K562 (cell line): ENCODE measurements around the gene USP12. TPM values are rescaled to one million over a fixed set of nuclear protein-coding genes. Genes with fewer than 3 reads are reported as not detected.
A peak's percentile ranks its signal among the peaks of the same experiment; 100 is the strongest.

ENCODE experiments used
- ATAC-seq: fragments of 200-7000 bp; cut with Tn5 transposase; 3 replicates; pipeline ENCODE4 v1.9.1; 2020; ENCODE audit warnings: moderate library complexity
- BruUV-seq: library from RNA; stranded (reverse); fragments of 400-500 nt; replicated peaks from 2 replicates; lab custom pipeline; 2021; lab: Mats Ljungman, UMichigan
- CTCF ChIA-PET: fragments of 300-600 bp; formaldehyde crosslinking; extraction: SDS; loops from one replicate; lab custom pipeline; 2021; ENCODE audit warnings: low intra/inter-chr PET ratio; lab: Yijun Ruan, JAX
- POLR2A ChIA-PET: fragments of 300-600, 350-650 bp; sonication (Branson Sonifier 250); formaldehyde crosslinking; extraction: SDS; loops from one replicate; lab custom pipeline; 2021; ENCODE audit warnings: antibody characterized with exemption, inconsistent platforms; lab: Yijun Ruan, JAX
- DNase-seq, 4 experiments: peaks; one replicate each; pipeline versions ENCODE4 v3.0.0 to v3.0.0-alpha.2; 2011 to 2018; ENCODE audit warnings: low spot score in 3 of 4, mixed read lengths in 3 of 4; ENCODE audit errors: extremely low read depth in 1 of 4
- FAIRE-seq: peaks from 2 replicates; lab custom pipeline; 2011; peaks lifted over from hg19 to GRCh38; lab: Jason Lieb, UNC
- H2AFZ ChIP-seq: 2 replicates; pipeline ENCODE4 v1.6.0; 2011; ENCODE audit warnings: low read depth, low read length, control low read depth, inconsistent platforms
- H3K27ac ChIP-seq: fragments of 200-600 bp; 3 replicates; pipeline ENCODE4 v1.8.0; 2011; ENCODE audit warnings: low read depth, mild to moderate bottlenecking, control low read depth, inconsistent platforms, low read length, moderate library complexity, mixed read lengths; ENCODE audit errors: extremely low read depth
- H3K27me3 ChIP-seq, 2 experiments: fragments of 300-600 bp in 1 of 2; 2 replicates in 1 of 2; 3 replicates in 1 of 2; pipeline versions ENCODE4 v1.6.0 to v1.8.0; 2011; ENCODE audit warnings: inconsistent platforms in 2 of 2, low read length in 2 of 2, mild to moderate bottlenecking in 1 of 2, mixed read lengths in 1 of 2, moderate library complexity in 1 of 2; ENCODE audit not compliant: control insufficient read depth in 2 of 2, insufficient read depth in 2 of 2
- H3K36me3 ChIP-seq: fragments of 300-600 bp; 3 replicates; pipeline ENCODE4 v1.8.0; 2011; ENCODE audit warnings: mild to moderate bottlenecking, low read length, inconsistent platforms; ENCODE audit not compliant: control insufficient read depth, insufficient read depth
- H3K4me1 ChIP-seq, 2 experiments: fragments of 200-600 bp in 1 of 2; replicated peaks in 1 of 2; 2 replicates in 1 of 2; 3 replicates in 1 of 2; pipeline versions ENCODE4 v1.5.1 to v1.8.0; 2011; ENCODE audit warnings: inconsistent platforms in 2 of 2, low read length in 2 of 2, mild to moderate bottlenecking in 1 of 2, mixed read lengths in 1 of 2, moderate library complexity in 1 of 2; ENCODE audit not compliant: control insufficient read depth in 2 of 2, insufficient read depth in 2 of 2
- H3K4me2 ChIP-seq: 2 replicates; pipeline ENCODE4 v1.6.1; 2011; ENCODE audit warnings: low read length, control low read depth, inconsistent platforms, mixed read lengths; ENCODE audit not compliant: insufficient read depth
- H3K4me3 ChIP-seq: fragments of 200-600 bp; sonication (generic), shearing (Covaris generic); 2 replicates; pipeline ENCODE4 v1.5.1; 2016; ENCODE audit warnings: control low read depth, inconsistent platforms
- H3K79me2 ChIP-seq: fragments of 200-600 bp; 3 replicates; pipeline ENCODE4 v1.8.0; 2011; ENCODE audit warnings: low read length, inconsistent platforms; ENCODE audit not compliant: control insufficient read depth, insufficient read depth
- H3K9ac ChIP-seq, 2 experiments: 2 replicates each; pipeline versions ENCODE4 v1.6.0 to v1.6.1; 2011; ENCODE audit warnings: low read depth in 2 of 2, low read length in 2 of 2, control low read depth in 1 of 2, inconsistent platforms in 1 of 2, mild to moderate bottlenecking in 1 of 2, mixed read lengths in 1 of 2; ENCODE audit not compliant: insufficient read depth in 1 of 2
- H3K9me1 ChIP-seq: one replicate; pipeline ENCODE4 v1.6.0; 2011; ENCODE audit warnings: inconsistent platforms, mild to moderate bottlenecking, low read length, moderate library complexity; ENCODE audit not compliant: control insufficient read depth, insufficient read depth
- H3K9me3 ChIP-seq: replicated peaks from 2 replicates; pipeline ENCODE4 v1.5.1; 2011; ENCODE audit warnings: low read depth, low read length, inconsistent platforms; ENCODE audit not compliant: control insufficient read depth, insufficient read depth
- H4K20me1 ChIP-seq: replicated peaks from 2 replicates; pipeline ENCODE4 v1.6.1; 2011; ENCODE audit warnings: low read length, inconsistent platforms, mixed read lengths; ENCODE audit not compliant: control insufficient read depth, insufficient read depth
- EP400 ChIP-seq: fragments of 450-650 bp; IDR thresholded peaks from 2 replicates; pipeline ENCODE4 v1.6.1; 2017; ENCODE audit warnings: antibody characterized with exemption, mild to moderate bottlenecking, moderate library complexity
- HNRNPH1 ChIP-seq: fragments of 200-400 bp; formaldehyde crosslinking; optimal IDR thresholded peaks from 2 replicates; pipeline ENCODE3; 2017; ENCODE audit warnings: low read depth, mild to moderate bottlenecking, low read length, moderate library complexity
- JUND ChIP-seq, 2 experiments: IDR thresholded peaks; 2 replicates in 1 of 2; 3 replicates in 1 of 2; pipeline ENCODE4 v1.6.1; 2011; ENCODE audit warnings: borderline replicate concordance in 2 of 2, low read depth in 2 of 2, low read length in 2 of 2, improper control_type of control experiment in 1 of 2, missing biosample characterization in 1 of 2, missing genetic modification characterization in 1 of 2, missing genetic modification reagents in 1 of 2
- L3MBTL2 ChIP-seq: fragments of 450-650 bp; IDR thresholded peaks from 2 replicates; pipeline ENCODE4 v1.6.1; 2016; ENCODE audit warnings: mild to moderate bottlenecking, moderate library complexity
- NELFE ChIP-seq: IDR thresholded peaks from 2 replicates; pipeline ENCODE4 v1.6.1; 2011; ENCODE audit warnings: mild to moderate bottlenecking; ENCODE audit not compliant: insufficient read depth, insufficient read length
- PHB ChIP-seq: fragments of 250-450 bp; sonication (Bioruptor Pico); IDR thresholded peaks from 2 replicates; pipeline ENCODE4 v1.5.0; 2021
- RB1 ChIP-seq: fragments of 450-650 bp; IDR thresholded peaks from 2 replicates; pipeline ENCODE4 v1.6.1; 2017; ENCODE audit warnings: low read depth, mild to moderate bottlenecking
- SIN3A ChIP-seq, 2 experiments: fragments of 150-350 bp in 1 of 2; IDR thresholded peaks; 2 replicates each; pipeline ENCODE4 v1.6.1; 2011 to 2016; ENCODE audit warnings: borderline replicate concordance in 2 of 2, low read depth in 2 of 2, low read length in 2 of 2, mild to moderate bottlenecking in 2 of 2, moderate library complexity in 2 of 2; ENCODE audit not compliant: control insufficient read depth in 1 of 2
- TAF1 ChIP-seq: IDR thresholded peaks from 2 replicates; pipeline ENCODE4 v1.6.1; 2011; ENCODE audit warnings: mild to moderate bottlenecking, low read length, moderate library complexity; ENCODE audit not compliant: insufficient read depth, control insufficient read depth, severe bottlenecking; ENCODE audit errors: extremely low read depth
- TARDBP ChIP-seq: fragments of 450-650 bp; IDR thresholded peaks from 2 replicates; pipeline ENCODE4 v1.6.1; 2016
- ZFP36 ChIP-seq: fragments of 150-350 bp; IDR thresholded peaks from 2 replicates; pipeline ENCODE4 v1.6.1; 2018; ENCODE audit warnings: low read length, low read depth; ENCODE audit not compliant: partially characterized antibody
- WGBS: fragments of 100-300 bp; shearing (Covaris generic); methylation state at CpG from one replicate; pipeline ENCODE4 v1.1.6; 2016; ENCODE audit warnings: low coverage, mixed read lengths; ENCODE audit not compliant: insufficient coverage; ENCODE audit errors: missing lambda C conversion rate; 5-methylcytosine and 5-hydroxymethylcytosine counted together
- in situ Hi-C: fragments of 300-500 bp; cut with MboI; formaldehyde crosslinking; loops from 4 replicates; pipeline ENCODE4 v1.15.0; 2018; ENCODE audit warnings: inconsistent platforms, mixed read lengths
- intact Hi-C: fragments of 100-400 bp; cut with micrococcal nuclease; formaldehyde crosslinking; loops from 2 replicates; pipeline ENCODE4 v1.14.2; 2022
- polyA plus RNA-seq, 8 experiments: library from polyadenylated mRNA; depleted of rRNA in 4 of 8; stranded (reverse) in 5 of 8; unstranded in 3 of 8; fragments of >200 nt; fragmentation: Nextera tagmentation in 2 of 8; fragmentation: Illumina TruSeq in 1 of 8; extraction: Ambion mirVana in 2 of 8; extraction: Trizol in 1 of 8; gene quantifications; 2 replicates each; pipeline versions ENCODE4 v1.2.1 to v1.2.3, GENCODE V29; 2011 to 2014; ENCODE audit warnings: inconsistent platforms in 1 of 8, missing spikeins in 1 of 8
- total RNA-seq, 7 experiments: library from RNA; depleted of rRNA in 6 of 7; stranded (reverse); fragments of >200 nt in 6 of 7; fragmentation: Illumina TruSeq in 2 of 7; extraction: Trizol in 2 of 7; gene quantifications; 2 replicates each; pipeline versions ENCODE4 v1.2.1 to v1.2.3, GENCODE V29; 2011 to 2021; ENCODE audit warnings: low replicate concordance in 1 of 7
- TF ChIP-seq, protein P1 (sequence below): fragments of 250-450 bp; sonication (Bioruptor Pico); IDR thresholded peaks from 2 replicates; pipeline ENCODE4 v1.4.0; 2020; ENCODE audit warnings: mild to moderate bottlenecking, moderate library complexity
- TF ChIP-seq, protein P2 (sequence below): sonication (generic); formaldehyde crosslinking; IDR thresholded peaks from 2 replicates; pipeline ENCODE4 v1.8.0; 2022; ENCODE audit warnings: mild to moderate bottlenecking, missing genetic modification reagents

USP12 gene
- total and polyA plus RNA-seq, 9 of the 15 experiments (the other 6 are each of a cell fraction or from before 2014, with no cell fraction given): 1.8 to 20.5 (median 13.3) TPM

DNA sequence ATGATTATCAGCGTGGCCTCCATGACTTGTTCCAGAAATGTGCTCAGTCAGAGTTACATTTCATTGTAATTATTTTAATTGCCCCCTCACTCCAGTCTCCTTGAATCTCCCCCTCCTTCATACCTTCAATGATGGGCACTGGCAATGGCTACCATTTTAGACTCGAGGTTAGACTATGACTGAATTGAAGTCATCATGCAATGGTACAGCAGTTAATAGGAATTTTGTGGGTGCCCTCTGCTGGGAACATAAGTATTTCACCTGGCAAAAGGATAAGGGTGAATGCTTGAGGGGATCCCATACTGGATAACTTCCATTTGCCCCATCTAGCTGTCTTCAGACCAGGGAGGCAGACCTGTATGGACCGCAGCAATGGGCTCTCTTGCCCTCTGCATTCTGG is 32.2 kb upstream of the USP12 start (continued):
- TF ChIP-seq JUND (IDR thresholded peaks at IDR 0.05; ENCODE audit: borderline replicate concordance, low read depth, low read length) (peak; percentile 21; the same call in 1 of the 2 replicates), JUND (tag; IDR thresholded peaks at IDR 0.05; ENCODE audit: borderline replicate concordance, low read depth, low read length) (no peak)

DNA sequence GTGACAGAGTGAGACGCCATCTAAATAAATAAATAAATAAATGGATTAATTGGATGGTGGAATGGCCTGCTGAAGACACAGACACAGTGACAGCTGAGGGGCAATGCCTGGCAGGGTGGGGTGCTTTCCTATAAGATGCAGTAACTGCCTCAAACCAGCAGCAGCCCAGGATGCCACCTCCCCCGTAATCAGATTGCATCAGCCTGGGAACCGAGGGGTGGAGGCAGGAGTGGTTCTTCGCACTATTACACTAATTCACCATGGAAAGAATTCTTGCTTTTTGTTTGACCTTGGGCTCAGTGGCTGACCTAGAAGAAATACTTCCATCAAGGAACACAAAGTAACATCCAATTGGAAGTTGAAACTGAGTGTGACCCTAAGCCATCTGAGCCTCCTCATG is 31.6 kb upstream of the USP12 start:
- H2AFZ ChIP-seq: peak overlapping the region; percentile 74
- DNase-seq (no peak), FAIRE-seq (no peak), ATAC-seq (peak; percentile 53)
- H3K9ac ChIP-seq: no peak overlapping the region
- no peaks in the 10 kb centered on the region for H3K9me3 ChIP-seq
- no peaks in the 10 kb centered on the region for H3K79me2 ChIP-seq
- 46% methylated on average over 4 of the region's 4 CpGs for WGBS
- CTCF ChIA-PET: no interaction called here
- peaks cover 0 to 4% of the 10 kb centered on the region in 2 experiments; a peak in 3 of 5 replicates for H3K4me1 ChIP-seq
- POLR2A ChIA-PET: interaction anchor here (0.6 kb wide), 1 partner anchor 41 kb away, joined by 3 read pairs; no protein-coding TSS in a partner anchor
- no TSS peak for BruUV-seq
- H3K4me2 ChIP-seq: peak overlapping the region; percentile 1; the same call in 1 of the 2 replicates
- in situ Hi-C loops: no loop called here
- no peaks in the 10 kb centered on the region for H3K9me1 ChIP-seq
- H3K4me3 ChIP-seq: no peak overlapping the region
- H4K20me1 ChIP-seq: no peaks in the 10 kb centered on the region
- H3K27me3 ChIP-seq: no peaks in the 10 kb centered on the region
- intact Hi-C loops: no loop called here
- H3K27ac ChIP-seq: no peak overlapping the region
- no peaks in the 10 kb centered on the region for H3K36me3 ChIP-seq
- no peak for TF ChIP-seq SIN3A (IDR thresholded peaks at IDR 0.05; ENCODE audit: borderline replicate concordance in 2 of 2, control insufficient read depth in 1 of 2, low read depth in 2 of 2, low read length in 2 of 2)
- no peak for TF ChIP-seq TARDBP
- no peak for TF ChIP-seq RB1
- no peak for TF ChIP-seq EP400
- TF ChIP-seq TAF1: no peak
- no peak for TF ChIP-seq ZFP36
- no peak for TF ChIP-seq NELFE
- TF ChIP-seq PHB (CRISPR knock-in tag): no peak
- TF ChIP-seq L3MBTL2: peak; percentile 40; the same call in 1 of the 2 replicates
- TF ChIP-seq HNRNPH1: no peak
- TF ChIP-seq, protein P1, sequence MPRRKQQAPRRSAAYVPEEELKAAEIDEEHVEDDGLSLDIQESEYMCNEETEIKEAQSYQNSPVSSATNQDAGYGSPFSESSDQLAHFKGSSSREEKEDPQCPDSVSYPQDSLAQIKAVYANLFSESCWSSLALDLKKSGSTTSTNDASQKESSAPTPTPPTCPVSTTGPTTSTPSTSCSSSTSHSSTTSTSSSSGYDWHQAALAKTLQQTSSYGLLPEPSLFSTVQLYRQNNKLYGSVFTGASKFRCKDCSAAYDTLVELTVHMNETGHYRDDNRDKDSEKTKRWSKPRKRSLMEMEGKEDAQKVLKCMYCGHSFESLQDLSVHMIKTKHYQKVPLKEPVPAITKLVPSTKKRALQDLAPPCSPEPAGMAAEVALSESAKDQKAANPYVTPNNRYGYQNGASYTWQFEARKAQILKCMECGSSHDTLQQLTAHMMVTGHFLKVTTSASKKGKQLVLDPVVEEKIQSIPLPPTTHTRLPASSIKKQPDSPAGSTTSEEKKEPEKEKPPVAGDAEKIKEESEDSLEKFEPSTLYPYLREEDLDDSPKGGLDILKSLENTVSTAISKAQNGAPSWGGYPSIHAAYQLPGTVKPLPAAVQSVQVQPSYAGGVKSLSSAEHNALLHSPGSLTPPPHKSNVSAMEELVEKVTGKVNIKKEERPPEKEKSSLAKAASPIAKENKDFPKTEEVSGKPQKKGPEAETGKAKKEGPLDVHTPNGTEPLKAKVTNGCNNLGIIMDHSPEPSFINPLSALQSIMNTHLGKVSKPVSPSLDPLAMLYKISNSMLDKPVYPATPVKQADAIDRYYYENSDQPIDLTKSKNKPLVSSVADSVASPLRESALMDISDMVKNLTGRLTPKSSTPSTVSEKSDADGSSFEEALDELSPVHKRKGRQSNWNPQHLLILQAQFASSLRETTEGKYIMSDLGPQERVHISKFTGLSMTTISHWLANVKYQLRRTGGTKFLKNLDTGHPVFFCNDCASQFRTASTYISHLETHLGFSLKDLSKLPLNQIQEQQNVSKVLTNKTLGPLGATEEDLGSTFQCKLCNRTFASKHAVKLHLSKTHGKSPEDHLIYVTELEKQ (CRISPR knock-in tag): no peak
- TF ChIP-seq, protein P2, sequence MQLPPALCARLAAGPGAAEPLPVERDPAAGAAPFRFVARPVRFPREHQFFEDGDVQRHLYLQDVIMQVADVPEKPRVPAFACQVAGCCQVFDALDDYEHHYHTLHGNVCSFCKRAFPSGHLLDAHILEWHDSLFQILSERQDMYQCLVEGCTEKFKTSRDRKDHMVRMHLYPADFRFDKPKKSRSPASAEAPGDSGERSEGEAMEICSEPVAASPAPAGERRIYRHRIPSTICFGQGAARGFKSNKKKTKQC: no peak
